Esophagus muscularis mucosa (tissue), 4 donors: ENCODE results near the gene NDUFA12.

Source experiments
- CTCF ChIP-seq, 3 experiments: fragments of 200-600 bp in 2 of 3; fragments of 450-650 bp in 1 of 3; sonication (generic) in 2 of 3; IDR thresholded peaks; one replicate each; pipeline ENCODE4 v1.5.1; 2017 to 2019; ENCODE audit warnings: antibody characterized with exemption in 3 of 3, mild to moderate bottlenecking in 2 of 3, moderate library complexity in 1 of 3
- EP300 ChIP-seq: sonication (generic); formaldehyde crosslinking; IDR thresholded peaks from one replicate; pipeline ENCODE4 v1.6.1; 2017; ENCODE audit warnings: antibody characterized with exemption
- POLR2A ChIP-seq: fragments of 450-650 bp; IDR thresholded peaks from one replicate; pipeline ENCODE4 v1.6.1; 2017; ENCODE audit warnings: antibody characterized with exemption, moderate library complexity, mild to moderate bottlenecking, low read depth
- POLR2AphosphoS5 ChIP-seq, 2 donors: sonication (generic); formaldehyde crosslinking; IDR thresholded peaks; one replicate each; pipeline ENCODE4 v1.6.1; 2017; ENCODE audit warnings: antibody characterized with exemption in 2 of 2

- TF ChIP-seq POLR2A (no peak), CTCF (IDR thresholded peaks at IDR 0.05) (no peak), EP300 (no peak), POLR2AphosphoS5 (IDR thresholded peaks at IDR 0.05) (no peak)
Observed at GRCh38 chr12:94987801-94988200, 15.7 kb downstream of the NDUFA12 start.
